Activated CD4-positive, alpha-beta memory T cell treated with anti-CD3 and anti-CD28 coated beads, Interleukin-2, amount 10 ng/mL, durations not matched to agents 7 days and 5 days (primary cell): ENCODE measurements around the gene HNF1A. TPM values are rescaled to one million over a fixed set of nuclear protein-coding genes. Genes with fewer than 3 reads are reported as not detected.

Experiments used
- CTCF ChIA-PET: fragments of 350-600 bp; sonication (Branson Sonifier 250); formaldehyde crosslinking; loops from one replicate; lab custom pipeline; 2021; ENCODE audit warnings: antibody characterized with exemption, inconsistent platforms; lab: Charles Lee
- POLR2A ChIA-PET: fragments of 350-600 bp; sonication (Branson Sonifier 250); formaldehyde crosslinking; loops from one replicate; lab custom pipeline; 2021; ENCODE audit warnings: antibody characterized with exemption; lab: Charles Lee
- DNase-seq: peaks from one replicate; pipeline ENCODE4 v3.0.0-alpha.2; 2020
- H3K27ac Mint-ChIP-seq: one replicate; pipeline ENCODE4 v1.8.0; 2021; ENCODE audit warnings: mild to moderate bottlenecking, mixed read lengths
- H3K27me3 Mint-ChIP-seq: one replicate; pipeline ENCODE4 v1.8.0; 2021; ENCODE audit warnings: mixed read lengths
- H3K36me3 Mint-ChIP-seq: one replicate; pipeline ENCODE4 v1.8.0; 2021; ENCODE audit warnings: low read depth, mixed read lengths
- H3K4me1 Mint-ChIP-seq: one replicate; pipeline ENCODE4 v1.8.0; 2021; ENCODE audit warnings: mixed read lengths
- H3K4me3 Mint-ChIP-seq: one replicate; pipeline ENCODE4 v1.8.0; 2021; ENCODE audit warnings: mild to moderate bottlenecking, mixed read lengths
- H3K9me3 Mint-ChIP-seq: one replicate; pipeline ENCODE4 v1.8.0; 2021; ENCODE audit warnings: mixed read lengths
- total RNA-seq, 2 experiments: library from RNA; stranded (reverse); gene quantifications; one replicate each; pipeline ENCODE4 v1.2.3, GENCODE V29; 2021

HNF1A gene
- total RNA-seq, 2 experiments from 2014 or later = not detected

GRCh38 chr12:120981407-120981941, 3.1 kb downstream of the HNF1A start:
- H3K27ac Mint-ChIP-seq = no peak overlapping the region
- POLR2A ChIA-PET = no interaction called here

GRCh38 chr12:120982659-120983058, 4.3 kb downstream of the HNF1A start:
- DNase-seq = no peak
- Mint-ChIP-seq H3K9me3 (no peaks in the 10 kb centered on the region), H3K36me3 (no peaks in the 10 kb centered on the region), H3K4me3 (no peak overlapping the region), H3K27me3 (no peaks in the 10 kb centered on the region), H3K4me1 (peaks cover 3% of the 10 kb centered on the region), H3K27ac (no peak overlapping the region)
- POLR2A ChIA-PET = interaction anchor here (0.8 kb wide), 1 partner anchor 11 kb away, joined by 3 read pairs; no protein-coding TSS in a partner anchor
- CTCF ChIA-PET = interaction anchor here (2.0 kb wide), 1 partner anchor 11 kb away, joined by 7 read pairs; no protein-coding TSS in a partner anchor

More at GRCh38 chr12:120981407-120981941, 3.1 kb downstream of the HNF1A start:
- H3K4me3 Mint-ChIP-seq = no peak overlapping the region
- no peak for DNase-seq
- no peaks in the 10 kb centered on the region for H3K36me3 Mint-ChIP-seq
- peaks cover 3% of the 10 kb centered on the region for H3K4me1 Mint-ChIP-seq
- H3K27me3 Mint-ChIP-seq = no peaks in the 10 kb centered on the region
- CTCF ChIA-PET = interaction anchor here (2.2 kb wide), 1 partner anchor 10 kb away, joined by 9 read pairs; no protein-coding TSS in a partner anchor
- no peaks in the 10 kb centered on the region for H3K9me3 Mint-ChIP-seq

DNA sequence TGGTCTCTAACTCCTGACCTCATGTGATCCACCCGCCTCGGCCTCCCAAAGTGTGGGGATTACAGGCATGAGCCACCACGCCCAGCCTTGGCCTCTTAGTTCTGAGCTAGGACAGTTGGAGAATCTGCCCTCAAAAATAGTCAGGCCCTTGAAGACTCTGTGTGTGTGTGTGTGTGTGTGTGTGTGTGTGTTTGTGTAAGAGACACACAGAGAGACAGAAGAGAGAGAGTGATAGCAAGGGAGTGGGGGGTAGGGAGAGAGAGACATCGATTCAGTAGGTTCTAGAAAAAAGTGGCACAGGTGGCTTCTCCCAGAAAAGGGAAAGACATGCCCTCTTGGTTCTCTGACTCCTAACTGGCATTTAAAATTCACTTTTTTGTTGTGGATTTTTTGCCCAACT, 5.4 kb downstream of the HNF1A start:
- ChIA-PET POLR2A (no interaction called here), CTCF (interaction anchor here (0.7 to 2.0 kb wide), 3 partner anchors 12 to 134 kb away, joined by 3 to 7 read pairs (median 4); no protein-coding TSS in a partner anchor)
- Mint-ChIP-seq H3K36me3 (no peaks in the 10 kb centered on the region), H3K4me3 (no peak overlapping the region), H3K27ac (no peak overlapping the region), H3K4me1 (peaks cover 3% of the 10 kb centered on the region), H3K9me3 (no peaks in the 10 kb centered on the region), H3K27me3 (no peaks in the 10 kb centered on the region)
- DNase-seq = no peak

DNA sequence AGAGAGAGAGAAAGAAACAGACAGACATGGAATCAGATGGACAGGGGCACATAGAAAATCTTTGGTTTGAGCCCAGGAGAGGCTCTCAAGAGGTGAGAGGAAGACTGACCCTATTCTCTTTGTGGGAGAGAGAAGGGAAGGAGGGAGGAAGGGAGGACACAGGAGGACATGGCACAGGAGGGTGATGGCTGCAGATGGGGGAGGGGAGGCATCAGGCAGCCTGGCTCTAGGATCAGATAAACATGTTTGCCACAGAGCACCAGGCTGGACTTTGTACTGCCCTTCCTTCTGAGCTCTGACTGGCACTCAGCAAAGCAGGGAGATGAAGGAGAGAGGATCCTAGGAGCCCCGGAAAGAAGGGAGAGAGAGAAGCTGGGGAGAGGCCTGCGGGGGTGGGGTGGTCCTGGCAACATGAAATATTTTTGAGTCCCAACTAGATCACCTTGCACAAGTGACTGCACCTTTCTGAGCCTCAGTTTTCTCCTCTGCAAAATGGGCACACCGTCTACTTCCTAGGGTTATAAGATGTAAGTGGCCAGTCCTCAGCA, 6.1 kb downstream of the HNF1A start:
- Mint-ChIP-seq H3K9me3 (no peaks in the 10 kb centered on the region), H3K36me3 (no peaks in the 10 kb centered on the region), H3K4me3 (no peak overlapping the region), H3K27me3 (peaks cover under 1% of the 10 kb centered on the region), H3K27ac (no peak overlapping the region), H3K4me1 (peaks cover 3% of the 10 kb centered on the region)
- ChIA-PET CTCF (interaction anchor here (1.0 to 2.0 kb wide), 3 partner anchors 12 to 21 kb away, joined by 4 to 7 read pairs (median 5); no protein-coding TSS in a partner anchor), POLR2A (no interaction called here)
- DNase-seq = no peak

GRCh38 chr12:120988234-120988633, 9.9 kb downstream of the HNF1A start:
- no peaks in the 10 kb centered on the region for H3K36me3 Mint-ChIP-seq
- no peak overlapping the region for H3K27ac Mint-ChIP-seq
- ChIA-PET CTCF (no interaction called here), POLR2A (no interaction called here)
- no peaks in the 10 kb centered on the region for H3K9me3 Mint-ChIP-seq
- no peak overlapping the region for H3K4me3 Mint-ChIP-seq
- H3K4me1 Mint-ChIP-seq = no peaks in the 10 kb centered on the region
- peaks cover 8% of the 10 kb centered on the region for H3K27me3 Mint-ChIP-seq
- no peak for DNase-seq

- Mint-ChIP-seq H3K36me3 (no peaks in the 10 kb centered on the region), H3K4me1 (no peaks in the 10 kb centered on the region), H3K4me3 (no peak overlapping the region), H3K27ac (no peak overlapping the region), H3K9me3 (no peaks in the 10 kb centered on the region), H3K27me3 (peaks cover 8% of the 10 kb centered on the region)
- CTCF ChIA-PET = interaction anchor here (0.6 kb wide), 1 partner anchor 14 kb away, joined by 4 read pairs; no protein-coding TSS in a partner anchor
- DNase-seq = no peak
- POLR2A ChIA-PET = no interaction called here
Observed at GRCh38 chr12:120988658-120989057, 10.3 kb downstream of the HNF1A start.

DNA sequence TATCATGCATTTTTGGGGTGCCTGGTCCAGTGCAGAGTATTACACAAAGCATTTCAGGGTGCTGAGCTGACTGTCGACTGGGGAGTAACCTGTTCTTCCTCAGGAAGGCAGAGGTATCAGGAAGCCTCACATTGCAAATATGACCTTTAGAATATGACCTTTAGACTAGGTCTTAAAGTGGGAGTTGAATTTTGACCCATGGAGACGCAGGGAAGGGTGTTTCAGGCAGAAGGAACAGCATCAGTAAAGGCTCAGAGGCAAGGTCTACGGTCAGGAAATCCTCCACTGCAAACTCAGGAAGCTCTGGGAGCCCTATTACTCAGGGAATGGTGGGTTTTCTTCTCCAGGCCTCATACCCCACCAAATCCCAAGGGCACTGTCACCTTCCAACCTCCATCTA, 11.3 kb downstream of the HNF1A start:
- Mint-ChIP-seq H3K9me3 (no peaks in the 10 kb centered on the region), H3K36me3 (no peaks in the 10 kb centered on the region), H3K4me3 (no peak overlapping the region), H3K4me1 (no peaks in the 10 kb centered on the region), H3K27me3 (peaks cover 11% of the 10 kb centered on the region), H3K27ac (no peak overlapping the region)
- POLR2A ChIA-PET = no interaction called here
- DNase-seq = no peak
- CTCF ChIA-PET = interaction anchor here (1.1 kb wide), 1 partner anchor 18 kb away, joined by 3 read pairs; no protein-coding TSS in a partner anchor

DNA sequence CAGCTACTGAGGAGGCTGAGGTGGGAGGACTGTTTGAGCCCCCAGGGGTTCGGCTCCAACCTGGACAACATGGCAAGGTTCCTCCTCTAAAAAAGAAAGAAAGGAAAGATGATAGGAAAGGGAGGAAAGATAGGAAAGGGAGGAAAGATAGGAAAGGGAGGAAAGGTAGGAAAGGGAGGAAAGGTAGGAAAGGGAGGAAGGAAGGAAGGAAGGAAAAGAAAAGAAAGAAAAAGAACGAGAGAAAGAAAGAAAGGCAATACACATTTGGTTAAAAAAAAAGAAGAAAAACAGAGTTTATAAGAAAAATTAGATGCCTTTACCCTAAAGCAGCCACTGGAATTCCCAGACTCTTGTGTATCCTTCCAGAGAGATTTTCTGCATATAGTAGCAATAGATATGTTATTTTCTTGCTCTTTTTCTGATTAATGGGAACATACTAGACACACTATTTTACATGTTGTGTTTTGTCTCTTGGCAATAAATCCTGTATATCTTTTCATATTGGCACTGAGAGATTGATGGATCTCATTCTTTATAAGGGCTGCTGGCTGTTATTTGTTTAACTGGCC, 12.2 kb downstream of the HNF1A start:
- no peaks in the 10 kb centered on the region for H3K4me1 Mint-ChIP-seq
- no peaks in the 10 kb centered on the region for H3K9me3 Mint-ChIP-seq
- no peak for DNase-seq
- H3K36me3 Mint-ChIP-seq = no peaks in the 10 kb centered on the region
- ChIA-PET CTCF (interaction anchor here (1.6 kb wide), 1 partner anchor 15 kb away, joined by 4 read pairs; no protein-coding TSS in a partner anchor), POLR2A (no interaction called here)
- H3K27me3 Mint-ChIP-seq = peaks cover 18% of the 10 kb centered on the region
- no peak overlapping the region for H3K27ac Mint-ChIP-seq
- H3K4me3 Mint-ChIP-seq = no peak overlapping the region

DNA sequence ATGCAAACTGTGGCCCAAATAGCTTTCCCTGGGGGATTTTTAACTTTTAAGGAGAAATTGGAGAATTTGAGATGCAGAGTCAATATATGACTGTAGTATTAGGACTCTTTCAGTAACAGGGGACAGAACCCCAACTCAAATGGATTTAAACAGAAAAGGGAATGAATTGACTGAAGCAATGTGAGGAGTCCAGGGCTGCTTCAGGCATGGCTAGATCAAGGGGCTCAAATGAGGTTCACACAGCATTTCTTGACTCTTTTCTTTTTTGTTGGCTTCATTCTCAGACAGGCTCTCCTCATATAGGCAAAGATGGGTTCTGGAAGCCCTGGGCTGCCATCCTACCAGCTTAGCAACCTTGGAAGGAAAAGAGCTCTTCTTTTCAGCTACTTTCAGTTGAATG, 13.6 kb downstream of the HNF1A start:
- Mint-ChIP-seq H3K4me1 (no peaks in the 10 kb centered on the region), H3K27ac (no peak overlapping the region), H3K4me3 (no peak overlapping the region), H3K36me3 (no peaks in the 10 kb centered on the region), H3K27me3 (peaks cover 18% of the 10 kb centered on the region), H3K9me3 (no peaks in the 10 kb centered on the region)
- CTCF ChIA-PET = interaction anchor here (1.4 to 1.6 kb wide), 3 partner anchors 13 to 343 kb away, joined by 4 to 5 read pairs (median 4); no protein-coding TSS in a partner anchor
- DNase-seq = no peak
- POLR2A ChIA-PET = interaction anchor here (1.5 kb wide), 1 partner anchor 20 kb away, joined by 3 read pairs; no protein-coding TSS in a partner anchor

DNA sequence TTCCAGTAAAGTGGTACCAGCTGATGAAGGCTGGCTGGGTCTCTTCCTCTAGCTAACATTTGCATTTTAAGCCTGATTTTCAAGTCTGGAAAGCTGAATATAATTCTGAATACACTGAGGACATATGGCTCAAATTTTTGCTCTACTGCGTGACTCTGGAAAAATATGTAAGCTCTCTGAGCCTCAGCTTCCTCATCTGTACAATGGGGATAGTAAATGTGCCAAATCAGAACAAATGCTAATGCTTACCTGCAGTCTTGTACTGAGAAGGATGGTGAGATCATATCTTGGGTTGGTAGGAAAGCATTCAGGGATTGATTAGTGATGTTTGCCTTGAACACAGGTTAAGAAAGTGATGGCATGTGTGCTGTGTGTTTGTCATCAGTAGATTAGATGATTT, 14.6 kb downstream of the HNF1A start:
- POLR2A ChIA-PET = interaction anchor here (1.5 kb wide), 1 partner anchor 21 kb away, joined by 3 read pairs; no protein-coding TSS in a partner anchor
- no peaks in the 10 kb centered on the region for H3K4me1 Mint-ChIP-seq
- no peaks in the 10 kb centered on the region for H3K36me3 Mint-ChIP-seq
- no peaks in the 10 kb centered on the region for H3K9me3 Mint-ChIP-seq
- peaks cover 18% of the 10 kb centered on the region for H3K27me3 Mint-ChIP-seq
- no peak overlapping the region for H3K4me3 Mint-ChIP-seq
- H3K27ac Mint-ChIP-seq = no peak overlapping the region
- CTCF ChIA-PET = interaction anchor here (1.1 to 1.5 kb wide), 3 partner anchors 14 to 344 kb away, joined by 4 to 5 read pairs (median 4); no protein-coding TSS in a partner anchor
- no peak for DNase-seq

GRCh38 chr12:120993496-120993895, 15.2 kb downstream of the HNF1A start:
- POLR2A ChIA-PET = interaction anchor here (1.5 kb wide), 1 partner anchor 22 kb away, joined by 3 read pairs; no protein-coding TSS in a partner anchor
- no peaks in the 10 kb centered on the region for H3K36me3 Mint-ChIP-seq
- CTCF ChIA-PET = interaction anchor here (1.1 kb wide), 1 partner anchor 13 kb away, joined by 4 read pairs; no protein-coding TSS in a partner anchor

DNA sequence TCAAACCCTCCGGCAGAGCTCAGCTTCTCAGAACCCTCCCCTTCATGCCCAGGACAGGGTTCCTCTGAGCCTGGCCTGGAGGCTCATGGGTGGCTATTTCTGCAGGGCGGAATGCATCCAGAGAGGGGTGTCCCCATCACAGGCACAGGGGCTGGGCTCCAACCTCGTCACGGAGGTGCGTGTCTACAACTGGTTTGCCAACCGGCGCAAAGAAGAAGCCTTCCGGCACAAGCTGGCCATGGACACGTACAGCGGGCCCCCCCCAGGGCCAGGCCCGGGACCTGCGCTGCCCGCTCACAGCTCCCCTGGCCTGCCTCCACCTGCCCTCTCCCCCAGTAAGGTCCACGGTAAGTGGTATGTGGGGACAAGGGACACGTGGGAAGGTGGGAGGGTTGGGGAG, 15.7 kb downstream of the HNF1A start:
- CTCF ChIA-PET = no interaction called here
- H3K27ac Mint-ChIP-seq = no peak overlapping the region
- POLR2A ChIA-PET = no interaction called here

More at GRCh38 chr12:120993496-120993895, 15.2 kb downstream of the HNF1A start:
- Mint-ChIP-seq H3K9me3 (no peaks in the 10 kb centered on the region), H3K4me3 (no peak overlapping the region), H3K27me3 (peaks cover 18% of the 10 kb centered on the region), H3K4me1 (no peaks in the 10 kb centered on the region), H3K27ac (no peak overlapping the region)
- DNase-seq = no peak

More for the DNA sequence above, 15.7 kb downstream of the HNF1A start:
- Mint-ChIP-seq H3K4me1 (no peaks in the 10 kb centered on the region), H3K36me3 (no peaks in the 10 kb centered on the region), H3K4me3 (no peak overlapping the region), H3K27me3 (peaks cover 18% of the 10 kb centered on the region), H3K9me3 (no peaks in the 10 kb centered on the region)
- no peak for DNase-seq
